Thymus (tissue), 11 donors: ENCODE data around the gene MYOM1. TPM values are rescaled to one million over a fixed set of nuclear protein-coding genes. Genes with fewer than 3 reads are reported as not detected.
"Not testable (repeated sequence)": the region's sequence is repeated elsewhere in the genome, so short reads cannot be mapped to it uniquely, and the experiment has no call there.

Experiments
- DNase-seq, 9 donors: peaks; one replicate each; pipeline ENCODE4 v3.0.0-alpha.2; 2013; ENCODE audit warnings: low spot score in 9 of 9, low read depth in 6 of 9, missing footprints in 1 of 9
- H3K27ac ChIP-seq, 2 donors: one replicate each; pipeline ENCODE4 v1.5.1; 2013; ENCODE audit warnings: control low read depth in 1 of 2, low read depth in 1 of 2, low read length in 1 of 2, mild to moderate bottlenecking in 1 of 2, moderate library complexity in 1 of 2
- H3K27me3 ChIP-seq, 2 donors: one replicate each; pipeline ENCODE4 v1.5.1; 2013; ENCODE audit warnings: low read length in 1 of 2; ENCODE audit not compliant: control insufficient read depth in 2 of 2, insufficient read depth in 1 of 2
- H3K36me3 ChIP-seq, 2 donors: one replicate each; pipeline ENCODE4 v1.5.1; 2013; ENCODE audit warnings: low read length in 1 of 2, mild to moderate bottlenecking in 1 of 2, moderate library complexity in 1 of 2; ENCODE audit not compliant: control insufficient read depth in 2 of 2, insufficient read depth in 2 of 2
- H3K4me1 ChIP-seq, 2 donors: one replicate each; pipeline ENCODE4 v1.5.1; 2013; ENCODE audit warnings: low read length in 2 of 2; ENCODE audit not compliant: control insufficient read depth in 2 of 2, insufficient read depth in 2 of 2
- H3K4me3 ChIP-seq, 2 donors: one replicate each; pipeline ENCODE4 v1.5.1; 2013; ENCODE audit warnings: low read length in 2 of 2, control low read depth in 1 of 2, mild to moderate bottlenecking in 1 of 2
- H3K9me3 ChIP-seq, 2 donors: one replicate each; pipeline ENCODE4 v1.5.1; 2013; ENCODE audit warnings: low read length in 1 of 2, mild to moderate bottlenecking in 1 of 2; ENCODE audit not compliant: control insufficient read depth in 2 of 2, insufficient read depth in 1 of 2
- WGBS: extraction: QIAGEN DNeasy Blood & Tissue Kit; methylation state at CpG from one replicate; pipeline ENCODE4 v1.1.7; 2013; 5-methylcytosine and 5-hydroxymethylcytosine counted together
- polyA plus RNA-seq: library from polyadenylated mRNA; stranded (reverse); fragments of 200-250 nt; gene quantifications from one replicate; pipeline ENCODE4 v1.2.3, GENCODE V29; 2013
- total RNA-seq: library from RNA; stranded (reverse); fragments of 120-200 nt; gene quantifications from one replicate; pipeline ENCODE4 v1.2.4, GENCODE V29; 2013
- donor health status: healthy.

Gene MYOM1
- total and polyA plus RNA-seq, 2 donors, result 1.1 to 3.3 TPM

DNA sequence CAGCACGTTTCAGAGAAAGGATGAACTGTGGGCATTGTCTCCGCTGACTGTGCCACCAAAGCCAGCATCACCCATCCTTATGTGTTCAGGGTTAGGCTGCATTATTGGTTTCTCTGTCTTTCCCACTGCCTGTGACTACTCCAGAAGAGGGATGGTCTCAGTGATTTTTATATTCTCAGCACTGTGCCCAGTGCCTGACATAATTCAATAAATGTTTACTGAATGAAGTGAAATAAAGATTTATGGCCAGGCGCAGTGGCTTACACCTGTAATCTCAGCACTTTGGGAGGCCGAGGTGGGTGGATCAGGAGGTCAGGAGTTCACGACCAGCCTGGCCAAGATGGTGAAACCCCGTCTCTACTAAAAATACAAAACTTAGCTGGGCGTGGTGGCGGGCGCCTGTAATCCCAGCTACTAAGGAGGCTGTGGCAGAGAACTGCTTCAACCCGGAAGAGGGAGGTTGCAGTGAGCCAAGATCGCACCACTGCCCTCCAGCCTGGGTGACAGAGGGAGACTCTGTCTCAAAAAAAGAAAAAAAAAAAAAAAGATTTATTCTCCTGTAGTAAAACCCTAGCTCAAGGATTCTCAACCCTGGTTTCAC, 21.4 kb downstream of the MYOM1 start:
- not testable (repeated sequence) for H3K27me3 ChIP-seq, DNase-seq, H3K4me1 ChIP-seq, H3K27ac ChIP-seq, H3K9me3 ChIP-seq, H3K36me3 ChIP-seq, H3K4me3 ChIP-seq
- 98% methylated on average over 11 of the region's 11 CpGs for WGBS

DNA sequence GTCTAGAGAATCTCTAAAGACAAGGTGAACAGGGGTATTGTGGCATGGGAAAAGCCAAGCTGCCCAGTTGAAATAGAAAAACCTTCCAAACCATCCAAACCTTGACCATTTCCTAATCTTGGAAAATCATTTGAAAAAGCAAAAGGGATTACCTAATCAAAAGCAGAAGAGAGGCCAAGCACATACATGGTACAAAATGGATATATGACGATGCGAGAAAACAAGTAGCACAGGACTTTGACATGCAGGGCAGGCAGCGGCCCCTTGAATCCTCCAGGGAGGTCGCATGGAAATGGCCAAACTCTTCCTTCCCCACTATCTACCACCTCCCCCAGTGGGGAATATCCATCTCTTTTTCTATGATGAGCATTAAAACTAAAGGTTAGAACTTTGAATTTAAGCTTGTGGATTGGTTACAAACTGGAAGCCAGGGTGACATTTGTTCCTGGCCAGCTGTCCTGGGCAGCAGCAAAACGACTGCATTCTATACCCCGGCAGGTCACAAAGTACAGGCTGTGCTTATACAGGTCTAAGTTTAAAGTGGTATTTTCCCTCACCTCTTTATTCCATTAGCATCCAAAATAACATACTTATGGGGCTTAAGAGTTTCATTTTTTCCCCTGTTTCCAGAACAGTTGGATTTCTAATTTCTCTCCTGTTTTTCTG, 24.7 kb downstream of the MYOM1 start:
- H3K36me3 ChIP-seq, result no peaks in the 10 kb centered on the region
- H3K4me3 ChIP-seq, result no peak overlapping the region
- no peak overlapping the region for H3K27ac ChIP-seq

DNA sequence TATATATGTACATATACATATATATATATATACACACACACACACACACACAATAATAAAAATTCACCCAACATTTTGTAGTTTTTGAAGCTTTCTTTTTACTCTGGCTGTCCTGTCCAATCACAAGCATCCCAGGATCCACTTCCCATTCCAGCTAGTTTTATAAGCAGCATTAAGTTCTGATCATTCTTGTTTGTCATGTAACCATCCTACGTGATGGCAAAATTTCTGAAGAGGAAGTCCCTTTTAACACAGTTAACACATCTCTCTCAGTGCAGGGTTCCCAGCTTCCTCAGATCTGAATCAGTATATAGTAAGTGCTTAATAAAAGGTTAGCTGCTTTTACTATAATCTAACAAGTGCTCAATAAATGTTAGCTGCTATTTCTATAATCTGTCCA, 26.4 kb downstream of the MYOM1 start:
- no peak overlapping the region for H3K4me3 ChIP-seq
- DNase-seq, result no peak
- no peaks in the 10 kb centered on the region for H3K27me3 ChIP-seq
- no peaks in the 10 kb centered on the region for H3K4me1 ChIP-seq
- H3K27ac ChIP-seq, result no peak overlapping the region
- H3K9me3 ChIP-seq, result no peaks in the 10 kb centered on the region
- 90% methylated on average over 1 of the region's 1 CpG for WGBS
- H3K36me3 ChIP-seq, result no peaks in the 10 kb centered on the region

More for the DNA sequence above, 24.7 kb downstream of the MYOM1 start:
- no peaks in the 10 kb centered on the region for H3K4me1 ChIP-seq
- DNase-seq, result no peak
- no peaks in the 10 kb centered on the region for H3K9me3 ChIP-seq
- WGBS, result 97% methylated on average over 6 of the region's 6 CpGs
- no peaks in the 10 kb centered on the region for H3K27me3 ChIP-seq

DNA sequence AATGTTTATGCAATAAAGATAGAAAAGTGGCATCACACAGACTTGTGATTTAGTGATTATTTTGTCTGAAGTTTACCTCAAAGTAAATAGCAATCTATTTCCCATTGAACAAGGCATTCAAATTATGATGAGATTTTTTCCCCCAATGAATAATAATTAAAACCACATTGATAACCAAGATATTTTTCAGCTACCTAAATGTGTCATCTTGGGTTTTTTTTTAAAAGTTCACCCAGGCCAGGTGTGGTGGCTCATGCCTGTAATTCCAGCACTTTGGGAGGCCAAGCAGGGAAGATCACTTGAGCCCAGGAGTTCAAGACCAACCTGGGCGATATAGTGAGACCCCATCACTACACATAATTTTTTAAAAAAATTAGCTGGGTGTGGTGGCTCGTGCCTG, 27.0 kb downstream of the MYOM1 start:
- H3K9me3 ChIP-seq, result no peaks in the 10 kb centered on the region
- no peaks in the 10 kb centered on the region for H3K27me3 ChIP-seq
- DNase-seq, result no peak
- no peak overlapping the region for H3K27ac ChIP-seq
- no peaks in the 10 kb centered on the region for H3K36me3 ChIP-seq
- no peak overlapping the region for H3K4me3 ChIP-seq
- no peaks in the 10 kb centered on the region for H3K4me1 ChIP-seq
- 97% methylated on average over 2 of the region's 2 CpGs for WGBS

DNA sequence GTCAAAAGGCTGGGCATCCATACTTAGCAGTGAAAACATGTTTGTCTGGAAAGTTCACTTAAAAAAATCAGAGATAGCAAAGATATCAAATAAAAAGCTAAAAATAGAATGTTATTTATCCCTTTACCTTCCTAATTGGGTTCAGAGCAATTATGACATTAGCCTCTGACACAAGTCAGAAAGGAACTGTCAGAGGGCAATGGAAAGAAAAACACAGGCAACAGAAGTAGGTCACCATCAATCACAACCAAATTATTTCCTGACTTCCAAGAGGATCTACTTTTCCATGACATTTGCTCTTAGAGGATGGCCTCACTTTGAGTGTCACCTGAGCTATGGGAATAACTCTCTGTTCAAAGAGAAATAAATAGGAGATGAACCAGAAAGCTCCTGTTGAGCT, 27.5 kb downstream of the MYOM1 start:
- Histone ChIP-seq H3K27ac (no peak overlapping the region), H3K4me1 (no peaks in the 10 kb centered on the region)
- DNase-seq, result no peak

DNA sequence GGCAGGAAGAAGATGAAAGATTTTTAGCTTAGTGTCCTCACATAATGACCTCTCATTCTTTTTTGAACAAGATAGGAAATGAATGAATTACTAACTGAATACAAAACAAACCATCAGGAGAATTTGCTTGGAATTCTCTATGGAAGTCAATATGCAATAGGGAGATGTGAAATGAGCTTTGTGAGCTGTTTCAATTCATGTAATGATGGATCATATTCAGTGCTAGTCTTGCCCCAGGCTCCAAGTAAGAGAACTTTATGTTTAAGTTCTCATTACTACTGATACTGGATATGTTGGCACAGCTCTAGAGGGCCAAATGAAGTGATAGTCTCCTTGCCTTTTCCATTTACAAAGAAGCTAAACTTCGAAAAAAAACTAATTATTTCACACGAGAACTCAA, 29.2 kb downstream of the MYOM1 start:
- WGBS, result 98% methylated on average over 2 of the region's 2 CpGs
- Histone ChIP-seq H3K9me3 (no peaks in the 10 kb centered on the region), H3K27ac (no peak overlapping the region), H3K36me3 (no peaks in the 10 kb centered on the region), H3K4me1 (no peaks in the 10 kb centered on the region), H3K4me3 (no peak overlapping the region), H3K27me3 (no peaks in the 10 kb centered on the region)
- no peak for DNase-seq

More for the DNA sequence above, 27.5 kb downstream of the MYOM1 start:
- Histone ChIP-seq H3K9me3 (no peaks in the 10 kb centered on the region), H3K4me3 (no peak overlapping the region), H3K27me3 (no peaks in the 10 kb centered on the region), H3K36me3 (no peaks in the 10 kb centered on the region)

DNA sequence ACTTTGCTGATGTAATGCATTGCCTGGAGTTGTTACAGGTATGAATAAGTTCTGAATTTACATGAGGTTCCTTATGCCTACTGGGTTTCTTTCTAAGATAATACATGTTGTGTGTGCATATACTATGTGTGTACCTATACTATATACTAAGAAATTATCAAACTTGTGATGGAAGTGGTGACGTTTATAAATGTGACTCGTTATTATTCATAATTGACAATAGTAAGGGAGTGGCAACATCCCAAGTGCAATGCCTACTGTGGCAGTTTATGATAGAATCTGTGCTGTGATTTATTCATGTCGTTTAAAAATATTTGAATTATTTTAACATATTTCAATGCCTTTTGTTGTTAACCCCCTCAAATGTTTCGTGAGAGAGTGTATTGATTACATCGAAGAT, 29.9 kb downstream of the MYOM1 start:
- no peak overlapping the region for H3K27ac ChIP-seq

DNA sequence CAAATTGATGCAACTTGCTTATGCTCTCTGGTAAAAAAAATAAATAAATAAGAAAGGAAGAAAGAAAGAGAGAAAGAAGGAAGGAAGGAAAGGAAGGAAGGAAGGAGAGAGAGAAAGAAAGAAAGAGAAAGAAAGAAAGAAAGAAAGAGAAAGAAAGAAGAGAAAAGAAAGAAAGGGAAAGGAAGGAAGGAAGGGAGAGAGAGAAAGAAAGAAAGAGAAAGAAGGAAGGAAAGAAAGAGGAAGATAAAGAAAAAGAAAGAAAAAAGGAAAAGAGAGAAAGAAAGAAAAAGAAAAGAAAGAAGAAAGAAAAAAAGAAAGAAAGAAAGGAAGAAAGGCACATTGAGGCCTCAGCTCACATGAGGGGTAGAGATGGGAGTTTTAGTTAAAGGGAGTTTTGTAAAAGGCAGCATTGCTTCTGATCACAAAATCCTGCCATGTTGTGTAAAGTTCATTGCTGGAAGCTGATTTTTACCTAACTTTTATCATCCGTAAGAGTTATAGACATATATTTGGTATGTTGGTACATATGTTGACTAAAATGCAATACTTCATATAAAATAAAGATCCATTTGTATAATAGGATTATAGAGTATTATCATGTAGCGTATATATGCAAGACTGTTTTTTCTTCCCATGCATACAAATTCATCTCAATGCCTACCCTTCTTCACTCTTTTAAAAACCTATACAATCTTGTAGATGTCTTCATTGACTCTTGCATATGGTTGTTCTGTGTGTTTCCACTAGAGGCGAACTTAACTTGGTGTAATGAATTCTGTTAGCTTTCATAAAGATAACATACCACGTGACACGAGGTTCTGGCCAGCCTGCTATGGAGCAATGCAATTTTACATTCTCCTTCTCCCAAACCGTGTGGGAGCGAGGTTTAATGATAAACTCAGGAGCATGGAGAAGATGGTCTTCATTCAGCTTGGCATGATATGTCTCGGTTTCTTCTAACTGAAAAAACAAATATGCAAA, 32.8 kb downstream of the MYOM1 start:
- DNase-seq, result no peak
- no peaks in the 10 kb centered on the region for H3K9me3 ChIP-seq
- H3K4me3 ChIP-seq, result no peak overlapping the region
- no peak overlapping the region for H3K27ac ChIP-seq
- no peaks in the 10 kb centered on the region for H3K4me1 ChIP-seq
- no peaks in the 10 kb centered on the region for H3K36me3 ChIP-seq
- H3K27me3 ChIP-seq, result no peaks in the 10 kb centered on the region
- 96% methylated on average over 8 of the region's 8 CpGs for WGBS

More for the DNA sequence above, 29.9 kb downstream of the MYOM1 start:
- 97% methylated on average over 5 of the region's 5 CpGs for WGBS
- Histone ChIP-seq H3K9me3 (no peaks in the 10 kb centered on the region), H3K4me1 (no peaks in the 10 kb centered on the region), H3K36me3 (no peaks in the 10 kb centered on the region), H3K27me3 (no peaks in the 10 kb centered on the region), H3K4me3 (no peak overlapping the region)
- no peak for DNase-seq
